Measurements from ENCODE around the gene RUFY3. TPM values are rescaled to one million over a fixed set of nuclear protein-coding genes. Genes with fewer than 3 reads are reported as not detected.

RUFY3 gene
- total and polyA plus RNA-seq, 2 of the 13 experiments (the other 11 are each of a cell fraction or from before 2014, with no cell fraction given) = 17.9 to 25.3 TPM

DNA sequence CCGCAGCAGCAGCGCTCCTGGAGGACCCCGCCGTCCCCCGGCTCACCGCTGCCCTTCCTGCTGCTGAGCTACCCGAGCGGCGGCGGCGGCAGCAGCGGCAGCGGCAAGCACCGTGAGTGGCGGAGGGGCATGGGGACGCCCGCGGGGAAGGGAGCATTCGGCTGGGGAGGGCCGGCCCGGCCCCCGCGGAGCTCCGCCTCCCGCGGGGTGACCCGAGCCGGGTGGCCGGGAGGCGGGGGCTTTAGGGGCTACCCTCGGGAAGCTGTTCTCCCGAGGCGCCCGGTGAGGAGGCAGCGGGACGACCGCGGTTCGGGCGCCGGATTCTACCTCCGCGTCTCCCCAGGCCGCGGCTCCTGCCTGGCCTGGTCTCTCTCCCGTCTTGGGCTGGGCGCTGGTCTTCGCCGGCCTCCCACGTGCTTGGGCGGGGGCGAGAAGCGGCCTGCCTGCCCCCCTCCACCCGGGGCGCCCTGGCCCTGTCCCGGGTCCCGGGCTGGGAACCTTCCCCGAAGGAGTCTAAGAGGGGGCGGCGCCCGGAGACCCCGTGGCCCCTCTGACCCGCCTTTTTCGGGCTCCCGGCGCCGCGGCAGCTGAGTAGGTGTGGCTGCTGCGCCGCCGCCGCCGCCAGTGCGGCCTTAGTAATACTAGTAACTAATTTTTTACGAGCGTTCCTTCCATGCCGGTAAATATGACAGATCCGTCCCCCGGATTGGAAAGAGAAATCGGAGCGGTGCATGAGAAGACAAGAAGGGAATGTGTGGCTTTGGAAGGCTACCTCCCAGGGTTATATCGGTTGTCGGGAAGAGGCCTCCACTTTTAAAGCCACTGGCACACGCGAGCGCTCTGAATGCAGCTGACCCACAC is 16.4 kb upstream of the RUFY3 start (continued):
- TF ChIP-seq YEATS2 (CRISPR knock-in tag; IDR thresholded peaks at IDR 0.05; ENCODE audit: borderline replicate concordance) (peak; percentile 59; the same call in 1 of the 2 replicates), KDM6A (CRISPR knock-in tag; IDR thresholded peaks at IDR 0.05; ENCODE audit: low read depth) (no peak), KAT7 (CRISPR knock-in tag; IDR thresholded peaks at IDR 0.05; ENCODE audit: borderline replicate concordance) (no peak; the same call in 1 of the 2 replicates), ZNF816 (CRISPR knock-in tag; IDR thresholded peaks at IDR 0.05; ENCODE audit: borderline replicate concordance) (peak; percentile 75; the same call in 1 of the 2 replicates), ZNF17 (CRISPR knock-in tag; IDR thresholded peaks at IDR 0.05) (no peak), ZNF569 (CRISPR knock-in tag; IDR thresholded peaks at IDR 0.05; ENCODE audit: borderline replicate concordance) (no peak), ZNF644 (CRISPR knock-in tag; IDR thresholded peaks at IDR 0.05; ENCODE audit: low read depth) (no peak), MTA3 (CRISPR knock-in tag; IDR thresholded peaks at IDR 0.05) (no peak), DPF2 (CRISPR knock-in tag; IDR thresholded peaks at IDR 0.05; ENCODE audit: borderline replicate concordance, low read depth) (no peak), JDP2 (CRISPR knock-in tag; IDR thresholded peaks at IDR 0.05; ENCODE audit: borderline replicate concordance) (no peak), ZBTB38 (CRISPR knock-in tag; IDR thresholded peaks at IDR 0.05) (peak; percentile 38), ZNF230 (CRISPR knock-in tag; IDR thresholded peaks at IDR 0.05) (no peak), PAF1 (CRISPR knock-in tag; IDR thresholded peaks at IDR 0.05) (no peak), WIZ (CRISPR knock-in tag; IDR thresholded peaks at IDR 0.05) (no peak), ZNF766 (CRISPR knock-in tag; IDR thresholded peaks at IDR 0.05; ENCODE audit: borderline replicate concordance) (0 out of 2 replicates have a peak, but pooled peaks have one; percentile 42), MTF1 (CRISPR knock-in tag; IDR thresholded peaks at IDR 0.05) (no peak), GABPB1 (CRISPR knock-in tag; IDR thresholded peaks at IDR 0.05) (peak; percentile 73), ZMAT3 (CRISPR knock-in tag; conservative IDR thresholded peaks at IDR 0.05) (peak; percentile 70; the same call in 1 of the 2 replicates)
- TF ChIP-seq, protein P1, sequence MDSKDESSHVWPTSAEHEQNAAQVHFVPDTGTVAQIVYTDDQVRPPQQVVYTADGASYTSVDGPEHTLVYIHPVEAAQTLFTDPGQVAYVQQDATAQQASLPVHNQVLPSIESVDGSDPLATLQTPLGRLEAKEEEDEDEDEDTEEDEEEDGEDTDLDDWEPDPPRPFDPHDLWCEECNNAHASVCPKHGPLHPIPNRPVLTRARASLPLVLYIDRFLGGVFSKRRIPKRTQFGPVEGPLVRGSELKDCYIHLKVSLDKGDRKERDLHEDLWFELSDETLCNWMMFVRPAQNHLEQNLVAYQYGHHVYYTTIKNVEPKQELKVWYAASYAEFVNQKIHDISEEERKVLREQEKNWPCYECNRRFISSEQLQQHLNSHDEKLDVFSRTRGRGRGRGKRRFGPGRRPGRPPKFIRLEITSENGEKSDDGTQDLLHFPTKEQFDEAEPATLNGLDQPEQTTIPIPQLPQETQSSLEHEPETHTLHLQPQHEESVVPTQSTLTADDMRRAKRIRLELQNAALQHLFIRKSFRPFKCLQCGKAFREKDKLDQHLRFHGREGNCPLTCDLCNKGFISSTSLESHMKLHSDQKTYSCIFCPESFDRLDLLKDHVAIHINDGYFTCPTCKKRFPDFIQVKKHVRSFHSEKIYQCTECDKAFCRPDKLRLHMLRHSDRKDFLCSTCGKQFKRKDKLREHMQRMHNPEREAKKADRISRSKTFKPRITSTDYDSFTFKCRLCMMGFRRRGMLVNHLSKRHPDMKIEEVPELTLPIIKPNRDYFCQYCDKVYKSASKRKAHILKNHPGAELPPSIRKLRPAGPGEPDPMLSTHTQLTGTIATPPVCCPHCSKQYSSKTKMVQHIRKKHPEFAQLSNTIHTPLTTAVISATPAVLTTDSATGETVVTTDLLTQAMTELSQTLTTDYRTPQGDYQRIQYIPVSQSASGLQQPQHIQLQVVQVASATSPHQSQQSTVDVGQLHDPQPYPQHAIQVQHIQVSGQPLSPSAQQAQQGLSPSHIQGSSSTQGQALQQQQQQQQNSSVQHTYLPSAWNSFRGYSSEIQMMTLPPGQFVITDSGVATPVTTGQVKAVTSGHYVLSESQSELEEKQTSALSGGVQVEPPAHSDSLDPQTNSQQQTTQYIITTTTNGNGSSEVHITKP (CRISPR knock-in tag; IDR thresholded peaks at IDR 0.05; ENCODE audit: low read depth) = 0 out of 2 replicates have a peak, but pooled peaks have one; percentile 27
- TF ChIP-seq, protein P2, sequence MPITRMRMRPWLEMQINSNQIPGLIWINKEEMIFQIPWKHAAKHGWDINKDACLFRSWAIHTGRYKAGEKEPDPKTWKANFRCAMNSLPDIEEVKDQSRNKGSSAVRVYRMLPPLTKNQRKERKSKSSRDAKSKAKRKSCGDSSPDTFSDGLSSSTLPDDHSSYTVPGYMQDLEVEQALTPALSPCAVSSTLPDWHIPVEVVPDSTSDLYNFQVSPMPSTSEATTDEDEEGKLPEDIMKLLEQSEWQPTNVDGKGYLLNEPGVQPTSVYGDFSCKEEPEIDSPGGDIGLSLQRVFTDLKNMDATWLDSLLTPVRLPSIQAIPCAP (CRISPR knock-in tag; IDR thresholded peaks at IDR 0.05; ENCODE audit: low read depth) = no peak
- TF ChIP-seq, protein P3, sequence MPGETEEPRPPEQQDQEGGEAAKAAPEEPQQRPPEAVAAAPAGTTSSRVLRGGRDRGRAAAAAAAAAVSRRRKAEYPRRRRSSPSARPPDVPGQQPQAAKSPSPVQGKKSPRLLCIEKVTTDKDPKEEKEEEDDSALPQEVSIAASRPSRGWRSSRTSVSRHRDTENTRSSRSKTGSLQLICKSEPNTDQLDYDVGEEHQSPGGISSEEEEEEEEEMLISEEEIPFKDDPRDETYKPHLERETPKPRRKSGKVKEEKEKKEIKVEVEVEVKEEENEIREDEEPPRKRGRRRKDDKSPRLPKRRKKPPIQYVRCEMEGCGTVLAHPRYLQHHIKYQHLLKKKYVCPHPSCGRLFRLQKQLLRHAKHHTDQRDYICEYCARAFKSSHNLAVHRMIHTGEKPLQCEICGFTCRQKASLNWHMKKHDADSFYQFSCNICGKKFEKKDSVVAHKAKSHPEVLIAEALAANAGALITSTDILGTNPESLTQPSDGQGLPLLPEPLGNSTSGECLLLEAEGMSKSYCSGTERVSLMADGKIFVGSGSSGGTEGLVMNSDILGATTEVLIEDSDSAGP (CRISPR knock-in tag; IDR thresholded peaks at IDR 0.05; ENCODE audit: borderline replicate concordance) = peak; percentile 54; the same call in 1 of the 2 replicates
- TF ChIP-seq, protein P4, sequence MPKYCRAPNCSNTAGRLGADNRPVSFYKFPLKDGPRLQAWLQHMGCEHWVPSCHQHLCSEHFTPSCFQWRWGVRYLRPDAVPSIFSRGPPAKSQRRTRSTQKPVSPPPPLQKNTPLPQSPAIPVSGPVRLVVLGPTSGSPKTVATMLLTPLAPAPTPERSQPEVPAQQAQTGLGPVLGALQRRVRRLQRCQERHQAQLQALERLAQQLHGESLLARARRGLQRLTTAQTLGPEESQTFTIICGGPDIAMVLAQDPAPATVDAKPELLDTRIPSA (CRISPR knock-in tag; IDR thresholded peaks at IDR 0.05; ENCODE audit: borderline replicate concordance) = no peak
